ENCODE results near the gene DKK3.
A peak's percentile ranks its signal among the peaks of the same experiment; 100 is the strongest.

The DKK3 gene

DNA sequence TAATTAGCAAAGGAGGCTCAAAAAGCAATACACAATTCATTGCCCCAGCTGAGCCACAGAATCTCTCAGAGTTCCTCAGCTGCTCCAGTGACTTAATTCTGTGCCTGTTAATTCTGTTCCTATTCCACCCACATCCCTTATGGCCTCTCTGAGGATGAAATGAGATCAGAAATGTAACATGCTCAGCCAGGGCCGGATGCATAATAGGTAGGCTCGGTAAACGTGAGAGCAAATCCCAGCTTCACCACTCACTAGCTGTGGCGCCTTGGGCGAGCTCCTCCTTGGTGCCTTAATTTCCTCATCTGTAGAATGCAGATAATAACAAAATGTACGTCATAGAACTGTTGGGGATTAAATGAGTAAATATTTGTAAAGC lies 42.8 kb upstream of the DKK3 start:
- no peak overlapping the region for H3K4me3 ChIP-seq (ENCODE audit: low read depth, low read length)
- in situ Hi-C loops (cut with HindIII; ENCODE audit: low sequenced_read_pairs), result no loop called here
- TF ChIP-seq, protein P1, sequence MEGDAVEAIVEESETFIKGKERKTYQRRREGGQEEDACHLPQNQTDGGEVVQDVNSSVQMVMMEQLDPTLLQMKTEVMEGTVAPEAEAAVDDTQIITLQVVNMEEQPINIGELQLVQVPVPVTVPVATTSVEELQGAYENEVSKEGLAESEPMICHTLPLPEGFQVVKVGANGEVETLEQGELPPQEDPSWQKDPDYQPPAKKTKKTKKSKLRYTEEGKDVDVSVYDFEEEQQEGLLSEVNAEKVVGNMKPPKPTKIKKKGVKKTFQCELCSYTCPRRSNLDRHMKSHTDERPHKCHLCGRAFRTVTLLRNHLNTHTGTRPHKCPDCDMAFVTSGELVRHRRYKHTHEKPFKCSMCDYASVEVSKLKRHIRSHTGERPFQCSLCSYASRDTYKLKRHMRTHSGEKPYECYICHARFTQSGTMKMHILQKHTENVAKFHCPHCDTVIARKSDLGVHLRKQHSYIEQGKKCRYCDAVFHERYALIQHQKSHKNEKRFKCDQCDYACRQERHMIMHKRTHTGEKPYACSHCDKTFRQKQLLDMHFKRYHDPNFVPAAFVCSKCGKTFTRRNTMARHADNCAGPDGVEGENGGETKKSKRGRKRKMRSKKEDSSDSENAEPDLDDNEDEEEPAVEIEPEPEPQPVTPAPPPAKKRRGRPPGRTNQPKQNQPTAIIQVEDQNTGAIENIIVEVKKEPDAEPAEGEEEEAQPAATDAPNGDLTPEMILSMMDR (IDR thresholded peaks at IDR 0.05; ENCODE audit: low read depth, low read length), result no peak
- DNase-seq (ENCODE audit: low read depth, low spot score), result no peak

DNA sequence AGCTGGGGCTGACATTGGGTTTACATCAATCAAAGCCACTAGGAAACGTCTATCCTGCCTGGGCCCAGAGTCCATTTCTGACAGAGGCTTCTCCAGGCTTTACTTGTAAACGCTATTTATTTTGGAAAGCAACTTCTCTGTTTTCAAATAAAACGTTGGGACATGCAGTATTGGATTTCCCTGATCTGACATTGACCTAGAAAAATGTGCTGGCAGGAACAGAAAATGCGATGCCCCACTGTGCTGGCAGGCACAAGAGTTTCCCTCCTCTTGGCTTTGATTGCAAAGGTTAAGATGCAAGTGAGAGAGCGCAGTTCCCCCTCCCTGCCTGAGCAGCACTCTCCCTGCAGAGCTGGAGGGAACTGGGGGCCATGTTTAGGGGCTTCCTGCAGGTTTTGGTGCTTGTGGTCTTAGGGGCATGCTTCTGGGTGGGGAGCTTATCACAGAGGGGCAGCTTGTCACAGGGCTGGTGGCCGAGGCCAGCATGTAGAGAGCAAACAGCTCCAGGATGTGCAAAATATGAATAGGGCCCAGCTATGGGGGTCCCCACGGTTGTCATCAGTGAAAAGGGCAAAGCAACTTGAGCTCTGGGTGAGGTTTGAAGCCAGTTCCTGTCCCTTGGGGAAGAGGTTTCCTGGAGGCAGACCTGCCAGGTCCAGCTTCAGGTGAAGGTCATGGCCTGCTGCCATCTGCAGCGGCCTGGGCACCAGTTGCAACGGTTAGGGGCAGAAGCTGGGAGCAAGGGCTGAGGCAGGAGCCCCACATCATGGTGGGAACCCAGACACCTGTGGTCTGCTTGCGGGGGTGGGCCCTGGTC lies 42.3 kb upstream of the DKK3 start:
- TF ChIP-seq, protein P1 (IDR thresholded peaks at IDR 0.05; ENCODE audit: low read depth, low read length), result no peak
- H3K4me3 ChIP-seq (ENCODE audit: low read depth, low read length), result no peak overlapping the region
- peak; percentile 65 for DNase-seq (ENCODE audit: low read depth, low spot score)
- in situ Hi-C loops (cut with HindIII; ENCODE audit: low sequenced_read_pairs), result no loop called here

DNA sequence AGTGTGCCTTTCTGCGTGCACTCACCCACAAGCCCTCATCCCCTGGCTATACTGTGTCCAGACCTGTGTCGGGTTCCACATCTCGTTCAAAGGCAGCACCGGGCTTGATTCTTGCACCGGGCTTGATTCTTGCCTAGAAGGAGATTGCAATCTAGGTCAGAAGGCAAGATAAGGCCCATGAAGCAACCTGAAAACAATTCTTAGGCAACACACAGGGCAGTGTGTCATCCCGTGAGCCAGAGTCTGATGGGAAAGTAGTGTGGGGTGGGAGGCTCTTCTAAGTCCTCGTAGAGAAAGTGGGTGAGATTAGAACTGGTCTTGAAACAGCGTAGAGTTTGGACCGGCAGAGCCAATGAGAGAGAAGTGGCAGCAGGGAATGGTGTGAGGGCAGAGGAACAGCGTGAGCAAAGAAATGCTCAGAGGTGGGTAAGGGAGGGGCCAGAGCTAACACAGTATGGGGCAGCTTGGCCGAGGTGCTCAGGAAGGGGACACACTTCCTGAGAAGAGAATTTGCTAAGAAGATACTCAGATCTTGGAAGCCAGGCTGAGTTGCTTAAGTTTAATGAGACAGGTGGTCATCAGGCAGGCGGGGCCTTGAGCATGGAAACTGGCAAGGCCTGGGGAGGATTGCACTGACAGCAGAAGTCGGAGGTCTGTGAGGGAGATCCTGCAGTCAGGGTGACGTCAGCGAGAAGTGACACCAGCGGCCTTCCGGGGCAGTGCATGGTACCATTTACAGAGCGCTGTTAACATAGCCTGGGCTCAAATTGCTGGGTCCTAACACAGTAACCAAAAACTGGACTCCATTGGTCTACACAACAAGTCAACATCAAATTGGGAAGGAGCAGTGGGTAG lies 40.7 kb upstream of the DKK3 start:
- in situ Hi-C loops (cut with HindIII; ENCODE audit: low sequenced_read_pairs), result no loop called here
- no peak for DNase-seq (ENCODE audit: low read depth, low spot score)
- TF ChIP-seq, protein P1 (IDR thresholded peaks at IDR 0.05; ENCODE audit: low read depth, low read length), result no peak
- H3K4me3 ChIP-seq (ENCODE audit: low read depth, low read length), result no peak overlapping the region

DNA sequence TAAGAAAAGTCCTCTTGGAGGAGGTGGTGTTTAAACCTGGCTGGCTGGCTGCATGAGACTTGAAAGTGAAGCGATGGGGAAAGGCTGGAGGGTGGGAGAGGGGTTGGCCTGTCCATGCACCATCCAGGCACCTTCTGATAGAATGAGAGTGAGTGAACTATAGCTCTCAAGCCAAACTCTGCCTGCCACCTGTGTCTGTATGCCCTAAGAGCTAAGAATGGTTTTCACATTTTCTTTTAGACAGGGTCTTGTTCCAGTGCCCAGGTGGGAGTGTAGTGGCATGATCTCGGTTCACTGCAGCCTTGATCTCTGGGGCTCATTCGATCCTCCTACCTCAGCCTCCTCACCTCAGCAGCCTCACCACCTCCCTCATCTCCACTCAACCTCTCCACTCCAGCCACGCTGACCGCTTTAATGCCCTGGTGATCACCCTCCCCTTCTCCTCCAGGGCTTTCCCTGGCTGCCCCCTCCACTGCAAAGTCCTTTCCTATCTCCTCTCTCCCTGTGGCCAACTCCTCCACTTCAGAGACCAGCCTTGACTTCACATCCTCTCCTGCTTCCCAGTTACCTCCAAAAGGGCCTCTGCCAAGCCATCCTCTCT lies 38.3 kb upstream of the DKK3 start:
- no peak for DNase-seq (ENCODE audit: low read depth, low spot score)
- TF ChIP-seq, protein P1 (IDR thresholded peaks at IDR 0.05; ENCODE audit: low read depth, low read length), result no peak
- H3K4me3 ChIP-seq (ENCODE audit: low read depth, low read length), result no peak overlapping the region
- in situ Hi-C loops (cut with HindIII; ENCODE audit: low sequenced_read_pairs), result no loop called here

DNA sequence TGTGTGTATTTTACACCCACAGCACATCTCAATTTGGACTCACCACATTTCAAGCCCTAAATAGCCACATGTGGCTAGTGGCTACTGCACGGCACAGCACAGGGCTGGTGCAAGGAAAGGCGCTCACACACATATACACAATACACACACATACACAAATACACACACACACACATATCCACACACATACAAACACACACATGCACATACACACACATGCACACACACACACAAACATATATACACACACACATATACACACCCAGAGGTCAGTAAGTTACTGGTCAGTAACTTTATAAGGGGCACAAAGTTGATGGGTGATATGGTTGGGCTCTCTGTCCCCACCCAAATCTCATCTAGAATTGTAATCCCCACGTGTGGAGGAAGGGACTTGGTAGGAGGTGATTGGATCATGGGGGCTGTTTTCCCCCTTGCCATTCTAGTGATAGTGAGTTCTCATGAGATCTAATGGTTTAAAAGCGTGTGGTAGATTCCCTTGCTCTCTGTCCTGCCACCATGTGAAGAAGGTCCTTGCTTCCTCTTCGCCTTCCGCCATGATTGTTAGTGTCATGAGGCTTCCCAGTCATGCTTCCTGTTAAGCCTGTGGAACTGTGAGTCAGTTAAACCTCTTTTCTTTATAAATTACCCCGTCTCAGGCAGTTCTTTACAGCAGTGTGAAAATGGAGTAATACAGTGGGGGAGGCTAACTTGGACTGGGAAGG lies 37.6 kb upstream of the DKK3 start:
- no peak overlapping the region for H3K4me3 ChIP-seq (ENCODE audit: low read depth, low read length)
- DNase-seq (ENCODE audit: low read depth, low spot score), result no peak
- TF ChIP-seq, protein P1 (IDR thresholded peaks at IDR 0.05; ENCODE audit: low read depth, low read length), result no peak
- in situ Hi-C loops (cut with HindIII; ENCODE audit: low sequenced_read_pairs), result no loop called here

DNA sequence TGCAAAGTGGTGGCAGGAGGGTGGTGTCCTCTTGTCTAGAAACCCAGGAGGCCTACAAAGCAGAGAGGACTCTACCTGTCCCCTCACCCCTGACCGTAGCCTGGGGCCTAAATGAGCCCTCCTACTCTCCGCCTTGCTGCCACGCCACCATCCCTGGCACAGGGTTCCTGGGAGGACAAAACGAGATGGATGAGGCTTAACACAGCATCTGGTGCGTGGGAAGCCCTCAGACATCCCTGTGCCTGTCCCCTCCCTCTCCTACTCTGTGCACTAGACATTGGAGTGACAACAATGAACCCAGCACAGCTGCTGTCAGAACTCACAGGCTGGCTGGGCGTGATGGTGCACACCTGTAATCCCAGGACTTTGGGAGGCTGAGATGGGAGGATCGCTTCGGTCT lies 36.4 kb upstream of the DKK3 start:
- H3K4me3 ChIP-seq (ENCODE audit: low read depth, low read length), result no peak overlapping the region
- DNase-seq (ENCODE audit: low read depth, low spot score), result no peak
- in situ Hi-C loops (cut with HindIII; ENCODE audit: low sequenced_read_pairs), result no loop called here
- TF ChIP-seq, protein P1 (IDR thresholded peaks at IDR 0.05; ENCODE audit: low read depth, low read length), result no peak
